A673 (cell line): ENCODE measurements around the gene NOP14. TPM values are rescaled to one million over a fixed set of nuclear protein-coding genes. Genes with fewer than 3 reads are reported as not detected.

Experiments used
- BruUV-seq: library from RNA; stranded (reverse); fragments of 400-500 nt; replicated peaks from 2 replicates; lab custom pipeline; 2021; lab: Mats Ljungman, UMichigan
- CTCF ChIA-PET: fragments of 300-600 bp; sonication (Branson Sonifier 250); formaldehyde crosslinking; loops from one replicate; lab custom pipeline; 2022; ENCODE audit warnings: antibody characterized with exemption; lab: Charles Lee
- POLR2A ChIA-PET: fragments of 300-600 bp; sonication (Branson Sonifier 250); formaldehyde crosslinking; loops from one replicate; lab custom pipeline; 2022; ENCODE audit warnings: antibody characterized with exemption; ENCODE audit not compliant: low non-redundant PET; lab: Charles Lee
- DNase-seq: peaks from one replicate; pipeline ENCODE4 v3.0.0-alpha.2; 2015; ENCODE audit warnings: low spot score
- H3K27ac ChIP-seq: fragments of 200-600 bp; sonication (generic); 2 replicates; pipeline ENCODE4 v1.5.1; 2016; ENCODE audit warnings: mixed run types, low read depth, mild to moderate bottlenecking, mixed read lengths, antibody characterized with exemption, low read length; ENCODE audit not compliant: poor library complexity, severe bottlenecking
- H3K27me3 ChIP-seq: fragments of 200-600 bp; sonication (generic); replicated peaks from 2 replicates; pipeline ENCODE4 v1.6.1; 2017; ENCODE audit warnings: mixed run types, low read depth, mild to moderate bottlenecking, mixed read lengths, antibody characterized with exemption, low read length; ENCODE audit not compliant: insufficient read depth, poor library complexity
- H3K36me3 ChIP-seq: fragments of 200-600 bp; sonication (generic); 2 replicates; pipeline ENCODE4 v1.6.1; 2016; ENCODE audit warnings: mixed run types, mild to moderate bottlenecking, mixed read lengths, antibody characterized with exemption, low read length; ENCODE audit not compliant: insufficient read depth, poor library complexity, severe bottlenecking
- H3K4me1 ChIP-seq: fragments of 200-600 bp; sonication (generic); 2 replicates; pipeline ENCODE4 v1.6.1; 2017; ENCODE audit warnings: mixed run types, mild to moderate bottlenecking, mixed read lengths, antibody characterized with exemption, low read length; ENCODE audit not compliant: insufficient read depth, poor library complexity, severe bottlenecking
- H3K4me3 ChIP-seq: fragments of 200-600 bp; sonication (generic); 2 replicates; pipeline ENCODE4 v1.5.1; 2016; ENCODE audit warnings: low read depth, mixed run types, mild to moderate bottlenecking, mixed read lengths, low read length; ENCODE audit not compliant: poor library complexity, severe bottlenecking
- H3K9me3 ChIP-seq: fragments of 200-600 bp; sonication (generic); 2 replicates; pipeline ENCODE4 v1.6.1; 2016; ENCODE audit warnings: mixed run types, low read depth, mild to moderate bottlenecking, mixed read lengths, antibody characterized with exemption, low read length; ENCODE audit not compliant: poor library complexity, severe bottlenecking
- EZH2 ChIP-seq: fragments of 200-600 bp; sonication (generic); IDR thresholded peaks from 2 replicates; pipeline ENCODE4 v1.6.1; 2017; ENCODE audit warnings: borderline replicate concordance, low read depth, mild to moderate bottlenecking, mixed read lengths, antibody characterized with exemption, low read length; ENCODE audit not compliant: poor library complexity, severe bottlenecking
- intact Hi-C: fragments of 100-400 bp; cut with micrococcal nuclease; formaldehyde crosslinking; loops from one replicate; pipeline ENCODE4 v1.10.0; 2022; ENCODE audit not compliant: unreplicated experiment
- total RNA-seq: library from RNA; stranded (reverse); gene quantifications from 2 replicates; pipeline ENCODE4 v1.2.3, GENCODE V29; 2021
- TF ChIP-seq, protein P1 (sequence below): fragments of 300-800, 200-600 bp; sonication (generic); conservative IDR thresholded peaks from 2 replicates; pipeline ENCODE4 v1.5.1; 2017; ENCODE audit warnings: low read depth, mild to moderate bottlenecking, antibody characterized with exemption, low read length, moderate library complexity, mixed read lengths

Gene NOP14
- total RNA-seq, 1 experiment from 2014 or later, result 69.9 TPM

DNA sequence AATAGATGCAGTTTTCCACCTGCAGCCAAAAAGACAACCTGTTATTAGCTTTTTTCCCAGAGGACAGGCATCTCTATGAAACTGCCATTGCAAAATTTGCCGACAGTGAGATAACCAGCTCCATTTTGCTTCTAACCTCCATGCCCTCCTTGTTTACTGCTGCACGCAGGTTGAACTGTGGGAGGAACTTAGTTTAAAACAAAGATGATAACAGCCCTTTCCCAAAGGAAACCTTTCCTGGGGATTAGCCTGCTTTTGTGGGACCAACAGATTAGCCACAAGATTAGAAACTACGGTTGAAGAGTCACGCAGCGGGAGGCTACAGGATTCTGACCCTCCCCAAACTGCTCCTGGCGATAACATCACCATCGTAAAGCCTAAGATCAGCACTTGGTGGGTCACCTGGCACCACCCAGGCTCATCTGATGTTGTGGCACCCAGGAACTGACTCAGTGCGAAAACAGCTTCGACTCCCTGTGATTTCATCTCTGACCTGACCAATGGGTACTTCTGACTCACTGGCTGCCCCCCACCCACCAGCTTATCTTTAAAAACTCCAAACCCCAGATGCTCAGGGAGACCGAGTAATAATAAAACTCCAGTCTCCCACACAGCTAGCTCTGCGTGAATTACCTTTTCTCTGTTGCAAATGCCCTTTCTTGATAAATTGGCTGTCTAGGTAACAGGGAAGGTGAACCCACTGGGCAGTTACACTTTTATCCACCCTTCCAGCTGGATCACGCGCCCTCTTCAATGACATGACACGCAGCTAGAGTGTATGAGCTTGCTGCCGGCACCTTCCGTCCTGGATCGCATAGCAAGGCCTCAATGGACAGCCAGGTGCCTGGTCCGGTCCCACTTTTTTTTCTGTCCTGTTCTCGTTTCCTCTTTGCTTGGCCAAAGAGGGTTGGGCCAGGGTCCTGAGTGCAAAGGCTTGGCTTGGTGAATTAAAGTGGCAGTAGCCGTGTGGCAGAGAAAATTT lies 27.2 kb downstream of the NOP14 start:
- H3K4me1 ChIP-seq, result peaks cover 19% of the 10 kb centered on the region
- peak overlapping the region; percentile 89 for H3K27ac ChIP-seq
- peak overlapping the region; percentile 85 for H3K4me3 ChIP-seq
- TF ChIP-seq, protein P1, sequence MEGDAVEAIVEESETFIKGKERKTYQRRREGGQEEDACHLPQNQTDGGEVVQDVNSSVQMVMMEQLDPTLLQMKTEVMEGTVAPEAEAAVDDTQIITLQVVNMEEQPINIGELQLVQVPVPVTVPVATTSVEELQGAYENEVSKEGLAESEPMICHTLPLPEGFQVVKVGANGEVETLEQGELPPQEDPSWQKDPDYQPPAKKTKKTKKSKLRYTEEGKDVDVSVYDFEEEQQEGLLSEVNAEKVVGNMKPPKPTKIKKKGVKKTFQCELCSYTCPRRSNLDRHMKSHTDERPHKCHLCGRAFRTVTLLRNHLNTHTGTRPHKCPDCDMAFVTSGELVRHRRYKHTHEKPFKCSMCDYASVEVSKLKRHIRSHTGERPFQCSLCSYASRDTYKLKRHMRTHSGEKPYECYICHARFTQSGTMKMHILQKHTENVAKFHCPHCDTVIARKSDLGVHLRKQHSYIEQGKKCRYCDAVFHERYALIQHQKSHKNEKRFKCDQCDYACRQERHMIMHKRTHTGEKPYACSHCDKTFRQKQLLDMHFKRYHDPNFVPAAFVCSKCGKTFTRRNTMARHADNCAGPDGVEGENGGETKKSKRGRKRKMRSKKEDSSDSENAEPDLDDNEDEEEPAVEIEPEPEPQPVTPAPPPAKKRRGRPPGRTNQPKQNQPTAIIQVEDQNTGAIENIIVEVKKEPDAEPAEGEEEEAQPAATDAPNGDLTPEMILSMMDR, result no peak
- TF ChIP-seq EZH2, result no peak
- TSS peak; percentile 57 for BruUV-seq
- DNase-seq, result no peak
- no peaks in the 10 kb centered on the region for H3K9me3 ChIP-seq
- H3K27me3 ChIP-seq, result no peaks in the 10 kb centered on the region
- intact Hi-C loops, result no loop called here
- CTCF ChIA-PET, result no interaction called here
- H3K36me3 ChIP-seq, result peaks cover 46% of the 10 kb centered on the region
- POLR2A ChIA-PET, result no interaction called here

DNA sequence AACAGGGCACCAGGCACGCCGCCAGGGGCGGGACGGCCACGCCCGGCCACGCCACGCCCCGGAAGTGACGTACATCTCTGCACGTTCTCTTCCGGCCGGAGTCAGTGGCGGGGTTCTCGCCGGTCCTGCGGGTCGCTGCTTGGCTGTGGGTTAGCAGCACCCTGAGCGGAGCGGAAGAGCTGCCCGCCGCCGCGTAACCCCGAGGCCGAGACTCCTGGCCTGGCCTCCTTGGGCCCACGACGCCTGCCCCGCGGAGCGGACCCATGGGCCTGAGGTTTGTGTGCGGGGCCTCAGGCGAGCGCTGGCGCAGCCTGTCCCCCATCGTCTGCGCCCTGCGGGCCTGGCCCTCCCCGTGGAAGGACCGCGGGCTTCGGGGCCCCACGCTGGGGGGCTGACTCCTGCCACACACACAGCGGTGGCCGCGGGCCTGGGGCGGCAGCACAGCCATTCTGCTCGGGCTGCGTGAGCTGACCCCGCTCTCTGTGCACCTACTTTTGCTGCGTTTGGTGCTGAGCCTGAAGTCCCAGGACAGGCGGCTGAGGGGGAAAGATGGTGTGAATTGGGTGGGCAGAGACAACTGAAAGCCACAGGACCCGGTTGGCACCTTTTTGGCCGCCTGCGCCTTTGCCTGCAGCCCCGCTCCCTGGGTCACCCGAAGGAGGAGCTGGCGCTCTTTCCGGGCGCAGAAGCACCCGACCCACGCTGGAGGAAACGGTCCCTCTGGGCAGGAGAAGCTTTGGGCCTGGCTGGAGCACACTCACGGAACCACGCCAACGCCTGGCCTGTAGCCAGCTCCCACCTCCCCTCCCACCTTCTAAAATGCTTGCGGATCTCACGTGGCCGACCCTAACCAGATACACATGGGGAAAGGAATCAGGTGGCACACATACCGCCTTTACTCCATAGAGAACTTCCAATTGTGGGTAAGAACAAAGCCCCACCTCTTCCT lies 28.1 kb downstream of the NOP14 start:
- intact Hi-C loops, result no loop called here

More for the DNA sequence above, 28.1 kb downstream of the NOP14 start:
- ChIA-PET CTCF (no interaction called here), POLR2A (no interaction called here)
- no peak for TF ChIP-seq EZH2
- TF ChIP-seq, protein P1, result no peak
- peak; percentile 93 for DNase-seq
- peaks cover 19% of the 10 kb centered on the region for H3K4me1 ChIP-seq
- H3K36me3 ChIP-seq, result peaks cover 45% of the 10 kb centered on the region
- H3K27ac ChIP-seq, result peak overlapping the region; percentile 89
- H3K27me3 ChIP-seq, result no peaks in the 10 kb centered on the region
- no peaks in the 10 kb centered on the region for H3K9me3 ChIP-seq
- BruUV-seq, result no TSS peak
- H3K4me3 ChIP-seq, result peak overlapping the region; percentile 85
